Measurements from ENCODE around the gene PPP1R3G. TPM values are rescaled to one million over a fixed set of nuclear protein-coding genes. Genes with fewer than 3 reads are reported as not detected.

PPP1R3G gene
- total RNA-seq, 1 experiment from 2014 or later, result not detected

- Histone ChIP-seq H3K56ac (ENCODE audit: insufficient read length, low read depth, low read length) (no peak overlapping the region), H2AFZ (ENCODE audit: low read length) (no peak overlapping the region), H3K9ac (ENCODE audit: extremely low read depth, insufficient read length, low read length) (no peak overlapping the region), H3K23ac (ENCODE audit: insufficient read length, low read depth, low read length) (no peak overlapping the region), H3K79me1 (ENCODE audit: insufficient read depth, low read depth, low read length, poor library complexity, severe bottlenecking) (no peaks in the 10 kb centered on the region), H3K79me2 (ENCODE audit: insufficient read depth, low read length) (no peaks in the 10 kb centered on the region), H2BK120ac (ENCODE audit: low read depth, low read length, poor library complexity, severe bottlenecking) (no peak overlapping the region), H2BK5ac (ENCODE audit: insufficient read length, low read length) (no peak overlapping the region), H4K20me1 (ENCODE audit: control insufficient read depth, insufficient read depth, insufficient read length) (no peaks in the 10 kb centered on the region), H2AK5ac (ENCODE audit: insufficient read length, low read length) (no peak overlapping the region), H3K27me3 (ENCODE audit: insufficient read depth, low read length) (peaks cover 29% of the 10 kb centered on the region; the same call in 1 of the 2 replicates), H3K18ac (ENCODE audit: insufficient read length, low read depth, low read length) (no peak overlapping the region), H3K9me3 (ENCODE audit: control insufficient read depth, low read depth, low read length) (no peaks in the 10 kb centered on the region), H3K4me1 (ENCODE audit: insufficient read depth, low read length) (no peaks in the 10 kb centered on the region), H3K14ac (ENCODE audit: insufficient read depth, low read length) (peak overlapping the region; percentile 78), H4K8ac (replicated peaks; ENCODE audit: insufficient read length, low read depth, low read length) (no peak overlapping the region), H2BK12ac (ENCODE audit: insufficient read length, low read depth, low read length) (no peak overlapping the region), H2BK20ac (ENCODE audit: low read depth, low read length, poor library complexity, severe bottlenecking) (no peak overlapping the region), H3K23me2 (ENCODE audit: insufficient read length, low read depth, low read length, poor library complexity, severe bottlenecking) (peaks cover 23% of the 10 kb centered on the region), H3K4me2 (ENCODE audit: insufficient read depth, insufficient read length, low read length) (peak overlapping the region; percentile 62), H4K5ac (ENCODE audit: insufficient read length, low read depth, low read length) (no peak overlapping the region), H3K4ac (ENCODE audit: low read depth, low read length) (no peak overlapping the region), H4K91ac (ENCODE audit: insufficient read length, low read depth, low read length) (no peak overlapping the region), H3K27ac (ENCODE audit: insufficient read length, low read depth, low read length) (no peak overlapping the region), H3T11ph (ENCODE audit: low read length) (no peak overlapping the region), H2BK15ac (ENCODE audit: low read depth, low read length) (no peak overlapping the region)
- H3K4me3 Mint-ChIP-seq, result peak overlapping the region; percentile 41 to 62
- H3K27ac Mint-ChIP-seq, result no peak overlapping the region
- peaks cover 0 to 4% (median 0%) of the 10 kb centered on the region in 3 experiments; a peak in 1 of 7 replicates for H3K36me3 Mint-ChIP-seq (ENCODE audit: insufficient read depth in 1 of 3, low read depth in 3 of 3)
- peaks cover 87% of the 10 kb centered on the region for H3K27me3 Mint-ChIP-seq (ENCODE audit: low read depth)
- H3K9me3 Mint-ChIP-seq, result peaks cover 2 to 8% of the 10 kb centered on the region in 2 experiments; a peak in 2 of 5 replicates
- DNase-seq, result peak; percentile 59
- peaks cover 11 to 12% of the 10 kb centered on the region in 2 experiments for H3K4me1 Mint-ChIP-seq
- TF ChIP-seq CTCF (conservative IDR thresholded peaks at IDR 0.05), result no peak
- no CpG with 5 or more reads among the region's 56 CpGs for WGBS (ENCODE audit: extremely low coverage, insufficient read length, low lambda C conversion rate)
Observed at GRCh38 chr6:5086294-5086890, 1.3 kb downstream of the PPP1R3G start.
